CD14-positive monocyte (primary cell): ENCODE data around the gene RSPO1. TPM values are rescaled to one million over a fixed set of nuclear protein-coding genes. Genes with fewer than 3 reads are reported as not detected.
A peak's percentile ranks its signal among the peaks of the same experiment; 100 is the strongest.

Experiments used
- DNase-seq, 3 donors: peaks; one replicate each; pipeline ENCODE4 v3.0.0-alpha.2; 2011 to 2022
- H2AFZ ChIP-seq: 2 replicates; pipeline ENCODE4 v1.6.0; 2012; ENCODE audit warnings: mild to moderate bottlenecking, low read depth, low read length, inconsistent platforms; ENCODE audit not compliant: insufficient read depth, poor library complexity, severe bottlenecking
- H3K27ac ChIP-seq, 2 donors: 1 replicate in 1 of 2; 2 replicates in 1 of 2; pipeline ENCODE4 v1.5.1; 2012 to 2013; ENCODE audit warnings: low read length in 2 of 2, control low read depth in 1 of 2, inconsistent platforms in 1 of 2, low read depth in 1 of 2, mild to moderate bottlenecking in 1 of 2
- H3K27me3 ChIP-seq, 2 donors: one replicate each; pipeline versions ENCODE4 v1.6.0 to v1.6.1; 2011 to 2013; ENCODE audit warnings: low read length in 2 of 2; ENCODE audit not compliant: control insufficient read depth in 2 of 2, insufficient read depth in 2 of 2
- H3K36me3 ChIP-seq, 2 donors: replicated peaks in 1 of 2; 1 replicate in 1 of 2; 2 replicates in 1 of 2; pipeline versions ENCODE4 v1.5.1 to v1.6.1; 2012 to 2013; ENCODE audit warnings: low read length in 2 of 2, control low read depth in 1 of 2, inconsistent platforms in 1 of 2, mild to moderate bottlenecking in 1 of 2; ENCODE audit not compliant: insufficient read depth in 2 of 2, control insufficient read depth in 1 of 2
- H3K4me1 ChIP-seq, 2 donors: 1 replicate in 1 of 2; 2 replicates in 1 of 2; pipeline versions ENCODE4 v1.5.1 to v1.6.1; 2012 to 2013; ENCODE audit warnings: low read length in 2 of 2, control low read depth in 1 of 2, inconsistent platforms in 1 of 2, mild to moderate bottlenecking in 1 of 2, moderate library complexity in 1 of 2; ENCODE audit not compliant: insufficient read depth in 2 of 2, control insufficient read depth in 1 of 2
- H3K4me2 ChIP-seq: replicated peaks from 2 replicates; pipeline ENCODE3; 2012; ENCODE audit warnings: low read length, moderate library complexity, mild to moderate bottlenecking; ENCODE audit not compliant: poor library complexity, severe bottlenecking; ENCODE audit errors: extremely low read depth
- H3K4me3 ChIP-seq, 3 experiments: fragments of 200-600 bp in 1 of 3; sonication (generic) in 1 of 3; replicated peaks in 1 of 3; 1 replicate in 2 of 3; 2 replicates in 1 of 3; pipeline ENCODE4 v1.5.1; 2011 to 2013; ENCODE audit warnings: low read length in 3 of 3, mild to moderate bottlenecking in 3 of 3, control low read depth in 2 of 3, low read depth in 2 of 3, inconsistent platforms in 1 of 3, moderate library complexity in 1 of 3
- H3K79me2 ChIP-seq: 2 replicates; pipeline ENCODE4 v1.6.0; 2012; ENCODE audit warnings: mild to moderate bottlenecking, control low read depth, inconsistent platforms, low read length, moderate library complexity; ENCODE audit not compliant: insufficient read depth
- H3K9ac ChIP-seq: 2 replicates; pipeline ENCODE4 v1.6.0; 2017; ENCODE audit warnings: low read length, mild to moderate bottlenecking; ENCODE audit not compliant: insufficient read depth, poor library complexity, severe bottlenecking
- H3K9me3 ChIP-seq, 2 donors: replicated peaks in 1 of 2; 1 replicate in 1 of 2; 2 replicates in 1 of 2; pipeline versions ENCODE4 v1.5.1 to v1.6.1; 2012 to 2013; ENCODE audit warnings: low read length in 2 of 2, control low read depth in 1 of 2; ENCODE audit not compliant: control insufficient read depth in 1 of 2, insufficient read depth in 1 of 2
- H4K20me1 ChIP-seq: 2 replicates; pipeline ENCODE4 v1.6.0; 2012; ENCODE audit warnings: mild to moderate bottlenecking, low read length, control low read depth, moderate library complexity; ENCODE audit not compliant: insufficient read depth
- H3K27ac Mint-ChIP-seq, 7 donors: one replicate each; pipeline ENCODE4 v1.8.0; 2020; ENCODE audit warnings: mild to moderate bottlenecking in 7 of 7, mixed read lengths in 7 of 7, moderate library complexity in 6 of 7, inconsistent platforms in 2 of 7
- H3K27me3 Mint-ChIP-seq, 3 donors: one replicate each; pipeline ENCODE4 v1.8.0; 2021 to 2022; ENCODE audit warnings: low read depth in 3 of 3, mild to moderate bottlenecking in 3 of 3, mixed read lengths in 3 of 3, moderate library complexity in 3 of 3, inconsistent platforms in 1 of 3
- H3K36me3 Mint-ChIP-seq, 2 donors: one replicate each; pipeline ENCODE4 v1.8.0; 2020; ENCODE audit warnings: mixed read lengths in 2 of 2, inconsistent platforms in 1 of 2, mild to moderate bottlenecking in 1 of 2
- H3K4me1 Mint-ChIP-seq: one replicate; pipeline ENCODE4 v1.8.0; 2020; ENCODE audit warnings: mild to moderate bottlenecking, mixed read lengths
- H3K4me3 Mint-ChIP-seq, 2 donors: one replicate each; pipeline ENCODE4 v1.8.0; 2020; ENCODE audit warnings: mild to moderate bottlenecking in 2 of 2, mixed read lengths in 2 of 2, moderate library complexity in 1 of 2
- H3K9me3 Mint-ChIP-seq, 7 donors: one replicate each; pipeline ENCODE4 v1.8.0; 2020 to 2022; ENCODE audit warnings: mixed read lengths in 7 of 7, mild to moderate bottlenecking in 6 of 7, moderate library complexity in 6 of 7, inconsistent platforms in 2 of 7
- WGBS: methylation state at CpG from one replicate; pipeline ENCODE4 v1.1.5; 2013; ENCODE audit warnings: missing lambda C conversion rate; ENCODE audit not compliant: insufficient coverage; 5-methylcytosine and 5-hydroxymethylcytosine counted together
- intact Hi-C, 2 donors: fragments of 100-400 bp; cut with micrococcal nuclease; formaldehyde crosslinking; loops; one replicate each; pipeline versions ENCODE4 v1.15.0 to v1.15.1; 2023
- polyA plus RNA-seq, 3 donors: library from polyadenylated mRNA; depleted of rRNA in 1 of 3; unstranded in 2 of 3; stranded (reverse) in 1 of 3; fragments of 300-500 nt in 2 of 3; fragments of >200 nt in 1 of 3; fragmentation: Illumina TruSeq in 2 of 3; gene quantifications; 1 replicate in 2 of 3; 2 replicates in 1 of 3; pipeline ENCODE4 v1.2.3, GENCODE V29; 2012 to 2021
- TF ChIP-seq, protein P1 (sequence below): fragments of 200-600 bp; IDR thresholded peaks from one replicate; pipeline ENCODE4 v1.8.0; 2022; ENCODE audit warnings: antibody characterized with exemption, mild to moderate bottlenecking

The RSPO1 gene
- polyA plus RNA-seq, 3 donors = not detected

DNA sequence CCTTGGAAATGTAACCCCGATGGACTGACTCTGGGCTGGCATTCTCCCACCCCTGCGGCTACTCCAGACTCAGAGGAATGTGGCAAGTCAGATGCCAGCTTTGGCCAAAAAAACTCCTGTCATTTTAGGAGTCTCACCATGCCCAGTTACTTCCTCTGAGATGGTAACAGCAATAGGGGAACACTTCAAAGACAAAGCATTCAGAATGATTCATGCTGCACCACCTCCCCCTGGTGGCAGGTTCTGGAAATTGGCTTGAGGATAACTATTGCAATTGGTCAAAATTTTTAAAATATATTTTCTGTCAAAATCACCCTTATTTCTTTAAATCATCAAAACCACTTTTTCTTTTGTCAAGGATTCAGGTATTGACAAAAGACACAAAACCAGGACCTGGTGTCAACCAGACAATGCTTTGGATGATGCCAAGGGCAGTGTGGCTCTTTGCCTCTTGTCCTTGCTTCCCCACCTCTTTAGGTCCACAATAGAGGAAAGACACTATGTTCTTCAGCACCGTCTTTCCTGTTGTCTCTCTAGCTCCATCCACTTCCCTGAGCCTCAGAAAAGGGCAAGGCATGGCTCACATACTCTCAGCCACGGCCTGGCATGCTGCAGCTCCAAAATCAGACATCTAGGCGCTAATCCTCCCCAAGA is 47.8 kb upstream of the RSPO1 start:
- Histone ChIP-seq H3K27ac (peak overlapping the region in 1 of 2 donors; percentile 57), H3K36me3 (peaks cover 27 to 50% of the 10 kb centered on the region in 2 donors), H4K20me1 (no peaks in the 10 kb centered on the region), H3K9me3 (no peaks in the 10 kb centered on the region), H3K27me3 (no peaks in the 10 kb centered on the region), H3K9ac (no peak overlapping the region), H3K79me2 (no peaks in the 10 kb centered on the region), H2AFZ (peak overlapping the region; percentile 57), H3K4me3 (no peak overlapping the region), H3K4me1 (peaks cover 2 to 5% of the 10 kb centered on the region in 2 donors), H3K4me2 (no peak overlapping the region)
- no peaks in the 10 kb centered on the region for H3K27me3 Mint-ChIP-seq
- 69% methylated on average over 4 of the region's 5 CpGs for WGBS
- peak overlapping the region in 6 of 7 donors; percentile 30 to 81 (median 55) for H3K27ac Mint-ChIP-seq
- intact Hi-C loops = loop anchor here (2.0 to 10.0 kb wide), 3 partner anchors 166 to 228 kb away; no protein-coding TSS in a partner anchor
- TF ChIP-seq, protein P1, sequence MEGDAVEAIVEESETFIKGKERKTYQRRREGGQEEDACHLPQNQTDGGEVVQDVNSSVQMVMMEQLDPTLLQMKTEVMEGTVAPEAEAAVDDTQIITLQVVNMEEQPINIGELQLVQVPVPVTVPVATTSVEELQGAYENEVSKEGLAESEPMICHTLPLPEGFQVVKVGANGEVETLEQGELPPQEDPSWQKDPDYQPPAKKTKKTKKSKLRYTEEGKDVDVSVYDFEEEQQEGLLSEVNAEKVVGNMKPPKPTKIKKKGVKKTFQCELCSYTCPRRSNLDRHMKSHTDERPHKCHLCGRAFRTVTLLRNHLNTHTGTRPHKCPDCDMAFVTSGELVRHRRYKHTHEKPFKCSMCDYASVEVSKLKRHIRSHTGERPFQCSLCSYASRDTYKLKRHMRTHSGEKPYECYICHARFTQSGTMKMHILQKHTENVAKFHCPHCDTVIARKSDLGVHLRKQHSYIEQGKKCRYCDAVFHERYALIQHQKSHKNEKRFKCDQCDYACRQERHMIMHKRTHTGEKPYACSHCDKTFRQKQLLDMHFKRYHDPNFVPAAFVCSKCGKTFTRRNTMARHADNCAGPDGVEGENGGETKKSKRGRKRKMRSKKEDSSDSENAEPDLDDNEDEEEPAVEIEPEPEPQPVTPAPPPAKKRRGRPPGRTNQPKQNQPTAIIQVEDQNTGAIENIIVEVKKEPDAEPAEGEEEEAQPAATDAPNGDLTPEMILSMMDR = peak; percentile 91
- H3K36me3 Mint-ChIP-seq = peaks cover 44 to 45% of the 10 kb centered on the region in 2 donors
- no peak overlapping the region for H3K4me3 Mint-ChIP-seq
- peak; percentile 70 to 79 (median 77) for DNase-seq
- peaks cover 12% of the 10 kb centered on the region for H3K4me1 Mint-ChIP-seq
- H3K9me3 Mint-ChIP-seq = peaks cover 0 to 2% (median 0%) of the 10 kb centered on the region in 7 donors

DNA sequence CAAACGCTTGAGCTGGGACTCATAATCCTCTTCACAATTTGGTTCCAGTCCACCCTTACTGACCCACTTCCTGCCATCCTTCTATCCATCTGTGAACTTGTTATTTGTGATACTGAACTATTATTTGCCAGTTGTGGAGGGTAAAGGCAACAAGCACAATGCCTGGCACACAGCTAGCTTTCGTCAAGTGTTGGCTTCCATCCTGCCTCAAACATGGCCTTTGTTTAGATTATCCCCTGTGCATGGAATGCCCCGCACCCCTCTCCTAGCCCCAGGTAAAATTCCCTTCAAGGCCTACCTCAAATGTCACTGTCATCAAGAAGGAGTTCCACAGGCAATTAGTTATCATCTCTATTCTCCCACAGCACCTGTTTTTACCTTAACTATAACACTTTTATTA is 46.2 kb upstream of the RSPO1 start:
- Histone ChIP-seq H2AFZ (no peak overlapping the region), H3K9me3 (no peaks in the 10 kb centered on the region), H3K9ac (no peak overlapping the region), H3K4me3 (no peak overlapping the region), H4K20me1 (no peaks in the 10 kb centered on the region), H3K79me2 (no peaks in the 10 kb centered on the region), H3K4me2 (no peak overlapping the region), H3K4me1 (peaks cover 9 to 16% of the 10 kb centered on the region in 2 donors), H3K27me3 (no peaks in the 10 kb centered on the region), H3K27ac (no peak overlapping the region), H3K36me3 (peaks cover 18 to 41% of the 10 kb centered on the region in 2 donors)
- TF ChIP-seq, protein P1 = no peak
- H3K4me1 Mint-ChIP-seq = peaks cover 25% of the 10 kb centered on the region
- peaks cover 0 to 1% (median 0%) of the 10 kb centered on the region in 3 donors for H3K27me3 Mint-ChIP-seq
- peaks cover 34 to 35% of the 10 kb centered on the region in 2 donors for H3K36me3 Mint-ChIP-seq
- no peak for DNase-seq
- no peak overlapping the region for H3K4me3 Mint-ChIP-seq
- 100% methylated on average over 2 of the region's 3 CpGs for WGBS
- intact Hi-C loops = loop anchor here (5.0 to 10.0 kb wide), 2 partner anchors 224 to 226 kb away; no protein-coding TSS in a partner anchor
- no peak overlapping the region for H3K27ac Mint-ChIP-seq
- H3K9me3 Mint-ChIP-seq = peaks cover 0 to 2% (median 0%) of the 10 kb centered on the region in 7 donors
